Kidney epithelial cell (primary cell): ENCODE results near the gene AKAP13. TPM values are rescaled to one million over a fixed set of nuclear protein-coding genes. Genes with fewer than 3 reads are reported as not detected.

ENCODE experiments used
- DNase-seq: peaks from one replicate; pipeline ENCODE4 v3.0.0-alpha.2; 2010; ENCODE audit warnings: low read depth
- H3K27me3 ChIP-seq: 2 replicates; pipeline ENCODE4 v1.6.0; 2011; ENCODE audit warnings: low read length; ENCODE audit not compliant: control insufficient read depth, insufficient read depth
- H3K36me3 ChIP-seq: 2 replicates; pipeline ENCODE4 v1.5.1; 2011; ENCODE audit warnings: low read length; ENCODE audit not compliant: control insufficient read depth, insufficient read depth
- H3K4me3 ChIP-seq: 2 replicates; pipeline ENCODE4 v1.5.1; 2011; ENCODE audit warnings: low read depth, mild to moderate bottlenecking, control low read depth, low read length
- CTCF ChIP-seq: IDR thresholded peaks from 2 replicates; pipeline ENCODE4 v1.5.1; 2011; ENCODE audit warnings: mild to moderate bottlenecking, moderate library complexity, low read length, control low read depth, inconsistent platforms; ENCODE audit not compliant: insufficient read depth, poor library complexity, severe bottlenecking
- total RNA-seq: library from RNA; depleted of rRNA; stranded (reverse); fragments of >200 nt; gene quantifications from 2 replicates; pipeline ENCODE4 v1.2.3, GENCODE V29; 2015

Gene AKAP13
- total RNA-seq, 1 donor from 2014 or later, result 54.0 TPM

DNA sequence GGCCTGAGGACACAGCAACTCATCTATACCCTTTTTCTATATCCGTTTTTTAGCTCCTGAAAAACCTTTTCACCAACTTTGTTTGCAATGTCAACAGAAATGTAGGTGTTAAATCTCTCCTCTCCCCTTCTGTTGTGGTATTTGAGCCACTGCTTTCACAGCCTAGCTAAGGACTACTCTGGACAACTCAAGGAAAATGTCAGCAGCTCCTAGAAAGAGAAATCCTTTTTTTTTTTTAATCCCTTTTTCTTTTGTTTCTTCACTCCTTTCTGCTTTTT is 237.8 kb downstream of the AKAP13 start:
- TF ChIP-seq CTCF, result no peak
- no peaks in the 10 kb centered on the region for H3K27me3 ChIP-seq
- no peak overlapping the region for H3K4me3 ChIP-seq

GRCh38 chr15:85618956-85619491 is 238.6 kb downstream of the AKAP13 start:
- no peaks in the 10 kb centered on the region for H3K36me3 ChIP-seq
- DNase-seq, result peak; percentile 91
- no peak for TF ChIP-seq CTCF
- H3K27me3 ChIP-seq, result no peaks in the 10 kb centered on the region
- peak overlapping the region; percentile 13 for H3K4me3 ChIP-seq

More for the DNA sequence above, 237.8 kb downstream of the AKAP13 start:
- DNase-seq, result no peak
- no peaks in the 10 kb centered on the region for H3K36me3 ChIP-seq

DNA sequence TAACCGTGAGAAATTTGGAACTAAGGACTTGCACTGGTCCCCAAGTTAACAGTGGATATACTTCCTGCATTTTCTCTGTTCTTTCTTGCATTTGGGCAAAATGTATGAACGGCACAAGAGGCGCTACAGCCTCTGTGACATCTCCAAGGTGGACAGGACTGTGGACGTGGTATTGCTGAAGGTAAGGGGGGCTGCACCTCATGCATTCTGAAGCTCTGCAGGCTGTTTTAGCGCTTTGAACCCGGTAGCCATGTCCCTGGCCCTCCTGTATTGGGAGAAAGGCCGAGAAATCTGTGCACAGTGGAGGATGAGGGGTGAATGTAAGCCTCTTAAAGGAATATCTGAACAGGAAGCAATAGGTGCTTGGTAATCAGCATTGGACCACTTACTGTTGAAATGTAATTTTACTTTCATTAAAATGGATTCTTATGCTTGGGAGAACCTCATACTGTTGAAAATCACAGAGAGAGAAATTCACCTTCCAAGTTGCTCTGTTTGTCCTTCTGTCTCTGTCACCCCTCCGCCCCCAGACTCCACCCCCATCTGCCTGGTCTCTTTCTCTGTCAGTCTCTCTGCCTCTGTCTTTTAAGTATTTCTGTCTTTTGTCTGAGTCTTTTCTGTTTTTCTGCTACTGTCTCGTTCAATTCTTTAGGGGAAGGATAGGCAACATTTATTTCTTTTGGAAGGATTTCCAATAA is 239.7 kb downstream of the AKAP13 start:
- TF ChIP-seq CTCF, result no peak
- Histone ChIP-seq H3K27me3 (no peaks in the 10 kb centered on the region), H3K4me3 (peak overlapping the region; percentile 13), H3K36me3 (no peaks in the 10 kb centered on the region)
- DNase-seq, result no peak

DNA sequence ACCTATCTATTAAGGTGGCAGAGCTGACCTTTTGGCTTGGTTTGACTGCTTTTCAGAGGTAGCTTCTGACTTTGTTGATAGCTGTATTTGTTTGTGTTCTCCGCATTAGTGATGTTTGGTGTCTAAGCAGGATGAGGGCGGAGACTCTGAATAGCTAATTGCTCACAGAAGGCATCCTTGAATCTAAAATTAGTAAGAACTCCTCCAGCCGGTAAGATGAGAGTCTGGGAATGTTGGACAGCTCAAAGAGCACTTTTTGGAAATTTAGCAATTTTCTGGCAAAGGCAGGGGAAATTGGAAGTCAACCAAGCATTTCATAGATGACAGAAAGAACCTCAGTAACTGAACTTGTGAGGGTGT is 240.3 kb downstream of the AKAP13 start:
- H3K27me3 ChIP-seq, result no peaks in the 10 kb centered on the region
- no peak for TF ChIP-seq CTCF
- no peak for DNase-seq
- H3K36me3 ChIP-seq, result no peaks in the 10 kb centered on the region
- H3K4me3 ChIP-seq, result peak overlapping the region; percentile 2

DNA sequence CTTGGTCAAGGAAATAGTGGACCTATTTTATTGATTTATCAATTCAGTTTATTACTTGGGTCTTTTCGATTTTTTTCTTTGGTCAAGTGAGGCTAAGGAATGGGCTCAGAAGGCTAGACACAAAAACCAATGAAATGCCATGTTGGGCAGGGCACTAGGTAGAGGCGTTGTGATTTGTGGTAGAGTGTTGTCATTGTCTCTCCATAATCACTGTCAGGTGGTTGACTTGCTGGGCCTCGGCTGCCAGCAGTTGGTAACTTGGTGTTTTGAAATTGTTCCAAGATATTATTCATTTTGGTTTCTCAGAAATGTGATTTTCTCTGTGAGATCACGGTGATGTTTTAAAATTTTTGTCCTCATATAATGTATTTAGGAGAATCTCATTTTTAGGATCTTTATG is 240.7 kb downstream of the AKAP13 start:
- Histone ChIP-seq H3K36me3 (no peaks in the 10 kb centered on the region), H3K4me3 (no peak overlapping the region), H3K27me3 (no peaks in the 10 kb centered on the region)
- no peak for TF ChIP-seq CTCF
- DNase-seq, result no peak
